ENCODE data around the gene ZNF507. TPM values are rescaled to one million over a fixed set of nuclear protein-coding genes. Genes with fewer than 3 reads are reported as not detected.

The ZNF507 gene
- total and polyA plus RNA-seq, 9 of the 15 experiments (the other 6 are each of a cell fraction or from before 2014, with no cell fraction given), result 2.9 to 25.0 (median 10.4) TPM

- TF ChIP-seq, protein P1, sequence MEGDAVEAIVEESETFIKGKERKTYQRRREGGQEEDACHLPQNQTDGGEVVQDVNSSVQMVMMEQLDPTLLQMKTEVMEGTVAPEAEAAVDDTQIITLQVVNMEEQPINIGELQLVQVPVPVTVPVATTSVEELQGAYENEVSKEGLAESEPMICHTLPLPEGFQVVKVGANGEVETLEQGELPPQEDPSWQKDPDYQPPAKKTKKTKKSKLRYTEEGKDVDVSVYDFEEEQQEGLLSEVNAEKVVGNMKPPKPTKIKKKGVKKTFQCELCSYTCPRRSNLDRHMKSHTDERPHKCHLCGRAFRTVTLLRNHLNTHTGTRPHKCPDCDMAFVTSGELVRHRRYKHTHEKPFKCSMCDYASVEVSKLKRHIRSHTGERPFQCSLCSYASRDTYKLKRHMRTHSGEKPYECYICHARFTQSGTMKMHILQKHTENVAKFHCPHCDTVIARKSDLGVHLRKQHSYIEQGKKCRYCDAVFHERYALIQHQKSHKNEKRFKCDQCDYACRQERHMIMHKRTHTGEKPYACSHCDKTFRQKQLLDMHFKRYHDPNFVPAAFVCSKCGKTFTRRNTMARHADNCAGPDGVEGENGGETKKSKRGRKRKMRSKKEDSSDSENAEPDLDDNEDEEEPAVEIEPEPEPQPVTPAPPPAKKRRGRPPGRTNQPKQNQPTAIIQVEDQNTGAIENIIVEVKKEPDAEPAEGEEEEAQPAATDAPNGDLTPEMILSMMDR (IDR thresholded peaks at IDR 0.05 in 2 of 3, conservative IDR thresholded peaks at IDR 0.05 in 1 of 3; ENCODE audit: insufficient read depth in 2 of 3, low read depth in 1 of 3, low read length in 3 of 3), result peak in 2 of 3 experiments; percentile 29 to 43; a peak in 4 of 6 replicates
- peak; percentile 76; the same call in 1 of the 2 replicates for TF ChIP-seq KLF13 (tag; IDR thresholded peaks at IDR 0.05; ENCODE audit: borderline replicate concordance, low read depth)
- TF ChIP-seq ZNF780A (CRISPR knock-in tag; IDR thresholded peaks at IDR 0.05), result no peak
- TF ChIP-seq RAD21 (CRISPR knock-in tag; conservative IDR thresholded peaks at IDR 0.05 in 1 of 2, IDR thresholded peaks at IDR 0.05 in 1 of 2), result peak in 1 of 2 experiments; percentile 14; a peak in 2 of 4 replicates
These were observed 26.4 kb upstream of the ZNF507 start (continued) for GRCh38 chr19:32318884-32319520.

DNA sequence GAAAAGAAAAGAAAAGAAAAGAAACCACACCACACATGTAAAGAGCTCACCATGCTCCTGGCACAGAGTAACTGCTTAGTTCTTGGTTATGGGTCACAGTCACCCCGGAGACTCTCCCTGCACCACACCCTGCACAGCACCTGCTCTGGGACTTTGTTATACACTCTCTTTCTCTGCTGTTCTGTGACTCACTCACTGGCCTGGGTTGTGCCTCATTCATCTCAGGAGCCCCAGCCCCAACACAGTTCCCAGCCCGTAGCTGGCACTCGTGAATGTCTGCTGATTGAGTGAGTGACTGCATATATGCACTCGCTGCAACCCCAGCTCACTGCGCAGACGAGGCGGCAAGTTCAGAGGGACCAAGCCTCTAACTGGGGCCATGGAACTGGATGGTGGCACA is 22.9 kb upstream of the ZNF507 start:
- FAIRE-seq (no peak), DNase-seq (ENCODE audit: extremely low read depth in 1 of 4, low spot score in 3 of 4) (no peak), ATAC-seq (no peak; the same call in 2 of the 3 replicates)
- Histone ChIP-seq H3K79me2 (ENCODE audit: control insufficient read depth, insufficient read depth, low read length) (no peaks in the 10 kb centered on the region), H3K9me3 (replicated peaks; ENCODE audit: control insufficient read depth, insufficient read depth, low read depth, low read length) (no peaks in the 10 kb centered on the region), H3K4me1 (replicated peaks in 1 of 2; ENCODE audit: control insufficient read depth in 2 of 2, insufficient read depth in 2 of 2, low read length in 2 of 2) (no peaks in the 10 kb centered on the region; a peak in 1 of 5 replicates), H3K27ac (ENCODE audit: extremely low read depth, low read depth, low read length) (no peak overlapping the region), H3K9ac (ENCODE audit: insufficient read depth in 1 of 2, low read depth in 2 of 2, low read length in 2 of 2) (no peak overlapping the region), H2AFZ (ENCODE audit: low read depth, low read length) (no peak overlapping the region), H4K20me1 (replicated peaks; ENCODE audit: control insufficient read depth, insufficient read depth, low read length) (no peaks in the 10 kb centered on the region), H3K4me2 (ENCODE audit: insufficient read depth, low read length) (no peak overlapping the region), H3K4me3 (no peak overlapping the region), H3K27me3 (ENCODE audit: control insufficient read depth in 2 of 2, insufficient read depth in 2 of 2, low read length in 2 of 2) (peaks cover 26 to 38% of the 10 kb centered on the region in 2 experiments), H3K9me1 (ENCODE audit: control insufficient read depth, insufficient read depth, low read length) (no peaks in the 10 kb centered on the region), H3K36me3 (ENCODE audit: control insufficient read depth, insufficient read depth, low read length) (no peaks in the 10 kb centered on the region)
- ChIA-PET POLR2A (interaction anchor here (0.6 to 0.7 kb wide), 2 partner anchors 46 to 188 kb away, joined by 3 read pairs; no protein-coding TSS in a partner anchor), CTCF (ENCODE audit: low intra/inter-chr PET ratio) (no interaction called here)
- BruUV-seq (replicated peaks), result no TSS peak
- in situ Hi-C loops (cut with MboI) (no loop called here), intact Hi-C loops (cut with micrococcal nuclease) (loop anchor here (5.0 kb wide), 1 partner anchor 35 kb away; no protein-coding TSS in a partner anchor)
- 2% methylated on average over 7 of the region's 7 CpGs for WGBS (ENCODE audit: insufficient coverage, low coverage, missing lambda C conversion rate)
- TF ChIP-seq LARP7 (IDR thresholded peaks at IDR 0.05) (no peak), PHB (CRISPR knock-in tag; IDR thresholded peaks at IDR 0.05) (no peak), SPI1 (IDR thresholded peaks at IDR 0.05; ENCODE audit: borderline replicate concordance, low read depth, low read length) (no peak), ZC3H11A (IDR thresholded peaks at IDR 0.05; ENCODE audit: low read depth, low read length) (no peak)
